RWPE2 (cell line): ENCODE measurements around the gene STK39.

ENCODE experiments used
- ATAC-seq: fragments of 200-7000 bp; cut with Tn5 transposase; 3 replicates; pipeline ENCODE4 v1.9.1; 2021; ENCODE audit warnings: low read depth
- DNase-seq: peaks from one replicate; pipeline ENCODE4 v3.0.0-alpha.2; 2020; ENCODE audit warnings: low spot score
- H3K27ac ChIP-seq: fragments of 450-650 bp; 2 replicates; pipeline ENCODE4 v1.5.1; 2017; ENCODE audit warnings: mild to moderate bottlenecking; ENCODE audit not compliant: poor library complexity, severe bottlenecking
- H3K27me3 ChIP-seq: fragments of 250-450 bp; sonication (Bioruptor Pico); 2 replicates; pipeline ENCODE4 v1.5.1; 2021; ENCODE audit warnings: mild to moderate bottlenecking, moderate library complexity; ENCODE audit not compliant: insufficient read depth, poor library complexity, severe bottlenecking
- H3K36me3 ChIP-seq: fragments of 250-450 bp; sonication (Bioruptor Pico); 2 replicates; pipeline ENCODE4 v1.5.1; 2020; ENCODE audit warnings: low read depth, mild to moderate bottlenecking, moderate library complexity
- H3K4me1 ChIP-seq: fragments of 250-450 bp; sonication (Bioruptor Pico); 2 replicates; pipeline ENCODE4 v1.5.1; 2021; ENCODE audit warnings: mild to moderate bottlenecking, moderate library complexity; ENCODE audit not compliant: insufficient read depth, poor library complexity, severe bottlenecking
- H3K4me3 ChIP-seq: fragments of 250-450 bp; sonication (Bioruptor Pico); 2 replicates; pipeline ENCODE4 v1.5.1; 2021; ENCODE audit warnings: mild to moderate bottlenecking, moderate library complexity; ENCODE audit not compliant: severe bottlenecking
- H3K9me3 ChIP-seq: fragments of 250-450 bp; sonication (Bioruptor Pico); 2 replicates; pipeline ENCODE4 v1.5.1; 2021; ENCODE audit warnings: mild to moderate bottlenecking, moderate library complexity; ENCODE audit not compliant: severe bottlenecking
- TF ChIP-seq, protein P1 (sequence below): fragments of 450-650 bp; IDR thresholded peaks from one replicate; pipeline ENCODE4 v1.5.1; 2017; ENCODE audit warnings: mild to moderate bottlenecking, moderate library complexity; ENCODE audit not compliant: poor library complexity, severe bottlenecking

The STK39 gene

DNA sequence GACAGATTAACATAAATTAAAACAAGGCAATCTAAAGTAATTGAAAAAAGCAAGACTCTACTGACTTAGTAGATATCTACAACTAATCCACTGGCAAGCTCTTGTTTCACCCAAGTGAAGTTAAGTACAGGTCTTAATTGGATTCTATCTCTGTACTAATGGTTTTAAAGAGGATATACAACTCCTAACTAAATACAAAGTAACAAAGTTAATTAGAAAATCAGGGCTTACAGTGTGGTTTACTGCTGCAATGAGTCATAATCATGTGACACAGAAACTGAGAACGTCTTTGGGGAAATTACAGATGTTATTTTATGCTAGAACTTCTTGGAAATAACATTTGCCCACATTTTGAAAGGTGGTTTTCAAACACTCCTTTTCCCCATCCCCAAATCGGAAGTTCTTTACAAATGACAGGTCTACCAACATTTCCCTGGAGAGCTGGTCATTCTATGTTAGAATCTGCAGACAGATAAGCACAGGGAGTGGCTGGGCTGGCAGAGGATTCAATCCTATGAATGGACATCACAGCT is 245.3 kb downstream of the STK39 start:
- DNase-seq (no peak), ATAC-seq (0 out of 3 replicates have a peak, but pooled peaks have one; percentile 27)
- TF ChIP-seq, protein P1, sequence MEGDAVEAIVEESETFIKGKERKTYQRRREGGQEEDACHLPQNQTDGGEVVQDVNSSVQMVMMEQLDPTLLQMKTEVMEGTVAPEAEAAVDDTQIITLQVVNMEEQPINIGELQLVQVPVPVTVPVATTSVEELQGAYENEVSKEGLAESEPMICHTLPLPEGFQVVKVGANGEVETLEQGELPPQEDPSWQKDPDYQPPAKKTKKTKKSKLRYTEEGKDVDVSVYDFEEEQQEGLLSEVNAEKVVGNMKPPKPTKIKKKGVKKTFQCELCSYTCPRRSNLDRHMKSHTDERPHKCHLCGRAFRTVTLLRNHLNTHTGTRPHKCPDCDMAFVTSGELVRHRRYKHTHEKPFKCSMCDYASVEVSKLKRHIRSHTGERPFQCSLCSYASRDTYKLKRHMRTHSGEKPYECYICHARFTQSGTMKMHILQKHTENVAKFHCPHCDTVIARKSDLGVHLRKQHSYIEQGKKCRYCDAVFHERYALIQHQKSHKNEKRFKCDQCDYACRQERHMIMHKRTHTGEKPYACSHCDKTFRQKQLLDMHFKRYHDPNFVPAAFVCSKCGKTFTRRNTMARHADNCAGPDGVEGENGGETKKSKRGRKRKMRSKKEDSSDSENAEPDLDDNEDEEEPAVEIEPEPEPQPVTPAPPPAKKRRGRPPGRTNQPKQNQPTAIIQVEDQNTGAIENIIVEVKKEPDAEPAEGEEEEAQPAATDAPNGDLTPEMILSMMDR, result no peak
- H3K4me1 ChIP-seq, result no peaks in the 10 kb centered on the region
- no peak overlapping the region for H3K4me3 ChIP-seq
- H3K36me3 ChIP-seq, result no peaks in the 10 kb centered on the region
- H3K27ac ChIP-seq, result no peak overlapping the region
- no peaks in the 10 kb centered on the region for H3K9me3 ChIP-seq
- H3K27me3 ChIP-seq, result no peaks in the 10 kb centered on the region

GRCh38 chr2:167992278-167992677 is 255.1 kb downstream of the STK39 start:
- Histone ChIP-seq H3K27me3 (no peaks in the 10 kb centered on the region), H3K36me3 (no peaks in the 10 kb centered on the region), H3K27ac (no peak overlapping the region), H3K9me3 (no peaks in the 10 kb centered on the region), H3K4me3 (no peak overlapping the region), H3K4me1 (no peaks in the 10 kb centered on the region)
- no peak for ATAC-seq
- no peak for DNase-seq
- TF ChIP-seq, protein P1, result no peak

DNA sequence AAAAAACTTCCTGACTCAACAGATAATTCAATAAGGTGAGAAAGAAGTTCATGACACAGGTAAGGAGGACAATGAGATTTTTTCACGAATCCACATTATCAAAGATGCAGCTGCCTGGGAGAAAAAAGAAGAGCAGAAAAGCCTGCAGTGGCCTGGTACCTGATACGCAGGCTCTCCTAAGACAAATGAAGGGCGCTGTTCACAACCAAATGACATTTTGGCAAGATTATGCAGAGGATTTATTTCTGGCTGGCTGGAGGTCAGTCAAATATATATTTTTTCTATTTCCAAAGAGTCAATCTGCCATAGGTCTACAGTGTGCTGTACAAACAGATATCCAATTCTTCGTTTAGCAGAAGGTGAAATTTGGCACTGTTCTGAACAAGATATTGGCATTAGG is 257.3 kb downstream of the STK39 start:
- TF ChIP-seq, protein P1, result no peak
- Histone ChIP-seq H3K27me3 (no peaks in the 10 kb centered on the region), H3K4me1 (no peaks in the 10 kb centered on the region), H3K4me3 (no peak overlapping the region), H3K36me3 (no peaks in the 10 kb centered on the region), H3K9me3 (no peaks in the 10 kb centered on the region), H3K27ac (no peak overlapping the region)
- ATAC-seq (no peak), DNase-seq (no peak)

DNA sequence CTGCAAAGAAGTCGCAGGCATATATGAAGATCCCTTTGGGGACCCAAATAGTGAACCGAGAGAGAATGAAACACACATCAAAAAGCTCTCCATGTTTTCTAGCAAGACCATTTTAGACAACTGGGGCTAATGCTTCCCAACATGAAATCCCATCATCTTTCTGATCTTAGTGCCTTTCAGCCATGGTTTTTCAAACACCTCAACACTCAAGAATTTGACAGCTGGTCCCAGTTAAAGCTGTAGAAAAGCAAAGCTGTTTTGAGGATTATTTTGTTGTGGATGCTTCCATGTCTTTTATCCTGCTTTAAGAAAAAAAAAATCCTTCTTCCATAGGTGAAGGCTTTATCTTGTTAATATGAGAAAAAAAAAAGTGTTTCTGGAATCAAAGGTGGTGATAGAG is 259.1 kb downstream of the STK39 start:
- no peak overlapping the region for H3K4me3 ChIP-seq
- H3K36me3 ChIP-seq, result no peaks in the 10 kb centered on the region
- no peak overlapping the region for H3K27ac ChIP-seq
- no peaks in the 10 kb centered on the region for H3K27me3 ChIP-seq
- H3K4me1 ChIP-seq, result no peaks in the 10 kb centered on the region
- DNase-seq (no peak), ATAC-seq (no peak)
- TF ChIP-seq, protein P1, result no peak
- no peaks in the 10 kb centered on the region for H3K9me3 ChIP-seq

DNA sequence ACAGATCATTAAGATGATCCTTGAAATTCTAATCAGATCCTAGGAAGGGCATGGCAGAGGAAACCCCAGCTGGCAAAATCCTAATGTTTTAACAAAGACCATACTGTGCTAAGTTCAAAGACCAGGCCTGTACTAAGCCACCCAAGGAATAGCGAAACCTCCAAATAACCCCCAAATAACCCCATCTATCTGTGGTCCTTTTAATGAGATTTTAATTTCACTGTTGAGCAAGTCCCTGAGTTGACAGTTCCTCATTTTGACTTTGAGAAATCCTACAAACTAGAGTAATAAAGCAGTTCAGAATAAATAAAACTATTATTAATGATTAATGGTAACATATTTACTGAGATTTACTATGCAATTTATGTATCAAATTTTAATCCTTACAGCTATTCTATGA is 259.8 kb downstream of the STK39 start:
- Histone ChIP-seq H3K4me1 (no peaks in the 10 kb centered on the region), H3K9me3 (no peaks in the 10 kb centered on the region), H3K27ac (no peak overlapping the region), H3K36me3 (no peaks in the 10 kb centered on the region), H3K27me3 (no peaks in the 10 kb centered on the region), H3K4me3 (no peak overlapping the region)
- ATAC-seq (no peak), DNase-seq (no peak)
- TF ChIP-seq, protein P1, result no peak
